HepG2 (cell line): ENCODE results near the gene CTIF. TPM values are rescaled to one million over a fixed set of nuclear protein-coding genes. Genes with fewer than 3 reads are reported as not detected.

Source experiments
- ATAC-seq: fragments of 200-7000 bp; cut with Tn5 transposase; 3 replicates; pipeline ENCODE4 v1.9.1; 2020; ENCODE audit warnings: mild to moderate bottlenecking, moderate library complexity
- BruUV-seq: library from RNA; stranded (reverse); fragments of 400-500 nt; replicated peaks from 2 replicates; lab custom pipeline; 2021; lab: Mats Ljungman, UMichigan
- CTCF ChIA-PET: fragments of 300-600 bp; formaldehyde crosslinking; extraction: SDS; loops from one replicate; lab custom pipeline; 2021; ENCODE audit warnings: low total read pairs, inconsistent platforms, low intra/inter-chr PET ratio; lab: Yijun Ruan, JAX
- POLR2A ChIA-PET: fragments of 350-600 bp; sonication (Branson Sonifier 250); formaldehyde crosslinking; loops from one replicate; lab custom pipeline; 2020; ENCODE audit warnings: antibody characterized with exemption, inconsistent platforms; lab: Yijun Ruan, JAX
- DNase-seq: peaks from one replicate; pipeline ENCODE4 v3.0.0-alpha.2; 2015; ENCODE audit warnings: low spot score
- FAIRE-seq: peaks from 3 replicates; lab custom pipeline; 2011; peaks lifted over from hg19 to GRCh38; lab: Jason Lieb, UNC
- H2AFZ ChIP-seq: one replicate; pipeline ENCODE4 v1.6.1; 2011; ENCODE audit warnings: low read length, inconsistent platforms
- H3K27ac ChIP-seq: fragments of 300-600 bp; 3 replicates; pipeline ENCODE4 v1.8.0; 2011; ENCODE audit warnings: mixed run types, mild to moderate bottlenecking, mixed read lengths, low read length, inconsistent platforms; ENCODE audit not compliant: insufficient read depth; ENCODE audit errors: extremely low read length
- H3K27me3 ChIP-seq, 2 experiments: fragments of 200-600 bp in 1 of 2; 2 replicates in 1 of 2; 3 replicates in 1 of 2; pipeline versions ENCODE4 v1.6.0 to v1.8.0; 2011; ENCODE audit warnings: low read length in 2 of 2, mild to moderate bottlenecking in 2 of 2, moderate library complexity in 2 of 2, inconsistent platforms in 1 of 2; ENCODE audit not compliant: insufficient read depth in 2 of 2, control insufficient read depth in 1 of 2
- H3K36me3 ChIP-seq, 2 experiments: fragments of 200-600 bp in 1 of 2; replicated peaks in 1 of 2; 2 replicates in 1 of 2; 3 replicates in 1 of 2; pipeline versions ENCODE4 v1.5.1 to v1.8.0; 2011; ENCODE audit warnings: low read length in 2 of 2, inconsistent platforms in 1 of 2; ENCODE audit not compliant: insufficient read depth in 2 of 2, control insufficient read depth in 1 of 2
- H3K4me1 ChIP-seq: 2 replicates; pipeline ENCODE4 v1.5.1; 2012; ENCODE audit warnings: low read length, inconsistent platforms; ENCODE audit not compliant: insufficient read depth
- H3K4me2 ChIP-seq: 2 replicates; pipeline ENCODE4 v1.6.0; 2011; ENCODE audit warnings: low read depth, low read length, inconsistent platforms
- H3K4me3 ChIP-seq, 3 experiments: fragments of 200-600 bp in 1 of 3; sonication (generic), shearing (Covaris generic) in 1 of 3; replicated peaks in 1 of 3; 2 replicates each; pipeline ENCODE4 v1.5.1; 2011 to 2016; ENCODE audit warnings: low read length in 3 of 3, inconsistent platforms in 2 of 3, low read depth in 2 of 3, mild to moderate bottlenecking in 2 of 3, control low read depth in 1 of 3, mixed read lengths in 1 of 3; ENCODE audit not compliant: insufficient read depth in 1 of 3
- H3K79me2 ChIP-seq: one replicate; pipeline ENCODE4 v1.6.1; 2011; ENCODE audit warnings: low read length, inconsistent platforms; ENCODE audit not compliant: insufficient read depth
- H3K9ac ChIP-seq: 2 replicates; pipeline ENCODE4 v1.6.0; 2011; ENCODE audit warnings: mild to moderate bottlenecking, low read depth, low read length, inconsistent platforms; ENCODE audit not compliant: insufficient read depth
- H3K9me3 ChIP-seq: 2 replicates; pipeline ENCODE4 v1.5.1; 2012; ENCODE audit warnings: mild to moderate bottlenecking, low read length
- H4K20me1 ChIP-seq: 2 replicates; pipeline ENCODE4 v1.6.0; 2011; ENCODE audit warnings: inconsistent platforms, mild to moderate bottlenecking, low read length, moderate library complexity; ENCODE audit not compliant: insufficient read depth
- PITX1 ChIP-seq: sonication (generic); formaldehyde crosslinking; IDR thresholded peaks from 2 replicates; pipeline ENCODE4 v1.5.1; 2020; ENCODE audit warnings: mild to moderate bottlenecking, missing genetic modification reagents
- RAD21 ChIP-seq: fragments of 450-650 bp; formaldehyde crosslinking; IDR thresholded peaks from 2 replicates; pipeline ENCODE4 v1.5.0; 2020; ENCODE audit warnings: mild to moderate bottlenecking
- RFX1 ChIP-seq: fragments of 450-650 bp; IDR thresholded peaks from 2 replicates; pipeline ENCODE4 v1.6.1; 2017
- SMC3 ChIP-seq: IDR thresholded peaks from 2 replicates; pipeline ENCODE4 v1.6.1; 2011; ENCODE audit warnings: low read length, improper control_type of control experiment
- STAG1 ChIP-seq: sonication (generic); formaldehyde crosslinking; IDR thresholded peaks from 2 replicates; pipeline ENCODE4 v1.4.0; 2020; ENCODE audit warnings: missing genetic modification reagents
- ZSCAN29 ChIP-seq: sonication (generic); formaldehyde crosslinking; conservative IDR thresholded peaks from 2 replicates; pipeline ENCODE4 v1.4.0; 2020; ENCODE audit warnings: mild to moderate bottlenecking, missing genetic modification reagents
- WGBS: methylation state at CpG from one replicate; pipeline ENCODE4 v1.1.6; 2017; ENCODE audit warnings: low lambda C conversion rate; 5-methylcytosine and 5-hydroxymethylcytosine counted together
- in situ Hi-C: cut with HindIII; loops from 2 replicates; pipeline ENCODE4 v1.10.0; 2017; ENCODE audit warnings: low pct_unique_long_range_greater_than_20kb; ENCODE audit not compliant: extremely low pct_ligation_motif_present
- intact Hi-C: fragments of 100-400 bp; cut with micrococcal nuclease; formaldehyde crosslinking; loops from one replicate; pipeline ENCODE4 v1.10.0; 2022; ENCODE audit not compliant: unreplicated experiment
- polyA plus RNA-seq, 8 experiments: library from polyadenylated mRNA; depleted of rRNA in 3 of 8; stranded (reverse) in 7 of 8; unstranded in 1 of 8; fragments of >200 nt; fragmentation: Illumina TruSeq in 4 of 8; extraction: Trizol in 4 of 8; gene quantifications; 2 replicates each; pipeline versions ENCODE4 v1.2.1 to v1.2.3, GENCODE V29; 2011 to 2016; ENCODE audit warnings: low read depth in 4 of 8, missing spikeins in 1 of 8, mixed read lengths in 1 of 8; ENCODE audit not compliant: insufficient read depth in 1 of 8
- total RNA-seq, 5 experiments: library from RNA; depleted of rRNA; stranded (reverse); fragments of >200 nt; fragmentation: Illumina TruSeq; extraction: Trizol; gene quantifications; 2 replicates each; pipeline ENCODE4 v1.2.3, GENCODE V29; 2016; ENCODE audit warnings: low read depth in 1 of 5
- TF ChIP-seq, protein P1 (sequence below): sonication (generic); formaldehyde crosslinking; IDR thresholded peaks from 2 replicates; pipeline ENCODE4 v1.5.0; 2020; ENCODE audit warnings: mild to moderate bottlenecking, missing genetic modification reagents, moderate library complexity

The CTIF gene
- total and polyA plus RNA-seq, 2 of the 13 experiments (the other 11 are each of a cell fraction or from before 2014, with no cell fraction given), result 18.2 to 28.0 TPM

DNA sequence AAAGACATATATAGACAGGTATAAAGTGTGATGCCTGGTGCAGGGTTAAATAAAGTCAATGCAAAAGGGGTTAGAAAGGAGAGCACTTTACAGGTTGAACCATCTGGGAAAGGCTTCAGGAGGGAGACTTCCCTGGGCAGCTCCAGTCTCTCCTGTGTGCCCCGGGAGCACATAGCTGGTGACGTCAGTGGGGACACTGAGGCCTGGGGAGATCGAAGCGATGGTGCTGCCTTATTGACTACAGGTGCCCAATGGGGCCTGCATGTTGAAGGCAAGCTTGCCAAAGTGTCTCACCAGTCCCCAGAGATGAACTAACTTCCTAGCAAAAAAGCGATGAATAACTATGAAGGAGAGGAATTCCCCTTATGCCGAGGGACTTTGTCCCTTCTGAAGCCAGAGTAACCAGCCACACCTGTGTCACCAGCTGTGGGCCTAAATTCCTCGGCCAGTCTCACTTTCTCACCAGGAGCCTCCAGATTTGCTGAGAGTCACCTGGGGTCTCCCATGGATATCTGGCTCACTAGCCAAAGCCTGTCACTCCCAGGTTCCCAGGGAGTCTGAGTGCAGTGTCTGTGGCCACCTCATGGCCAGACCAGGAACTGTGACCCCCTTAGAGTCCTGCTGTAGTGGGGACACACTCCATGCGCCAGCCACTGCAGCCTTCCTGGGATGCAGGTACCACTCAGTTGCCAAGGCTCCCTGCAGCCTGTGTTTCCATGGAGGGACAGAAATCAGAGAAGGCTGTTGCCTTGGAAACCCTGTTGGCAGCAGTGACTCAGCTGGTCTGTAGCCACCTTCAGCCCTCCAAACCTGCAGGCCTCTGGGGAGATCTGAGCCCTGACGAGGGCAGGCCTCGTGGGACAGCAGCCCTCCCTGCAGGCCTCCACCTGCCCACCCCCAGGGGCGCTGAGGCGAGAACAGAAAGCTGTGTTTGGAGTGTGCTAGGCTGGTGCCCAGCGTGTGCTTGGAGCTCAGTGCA lies 128.7 kb downstream of the CTIF start:
- WGBS, result 94% methylated on average over 12 of the region's 13 CpGs

More for the DNA sequence above, 128.7 kb downstream of the CTIF start:
- H2AFZ ChIP-seq, result no peak overlapping the region
- ATAC-seq, result peak; percentile 83
- in situ Hi-C loops, result no loop called here
- peak; percentile 32; the same call in 1 of the 2 replicates for TF ChIP-seq SMC3
- TF ChIP-seq RFX1, result 0 out of 2 replicates have a peak, but pooled peaks have one; percentile 16
- no peak for TF ChIP-seq ZSCAN29 (CRISPR knock-in tag)
- TF ChIP-seq, protein P1, sequence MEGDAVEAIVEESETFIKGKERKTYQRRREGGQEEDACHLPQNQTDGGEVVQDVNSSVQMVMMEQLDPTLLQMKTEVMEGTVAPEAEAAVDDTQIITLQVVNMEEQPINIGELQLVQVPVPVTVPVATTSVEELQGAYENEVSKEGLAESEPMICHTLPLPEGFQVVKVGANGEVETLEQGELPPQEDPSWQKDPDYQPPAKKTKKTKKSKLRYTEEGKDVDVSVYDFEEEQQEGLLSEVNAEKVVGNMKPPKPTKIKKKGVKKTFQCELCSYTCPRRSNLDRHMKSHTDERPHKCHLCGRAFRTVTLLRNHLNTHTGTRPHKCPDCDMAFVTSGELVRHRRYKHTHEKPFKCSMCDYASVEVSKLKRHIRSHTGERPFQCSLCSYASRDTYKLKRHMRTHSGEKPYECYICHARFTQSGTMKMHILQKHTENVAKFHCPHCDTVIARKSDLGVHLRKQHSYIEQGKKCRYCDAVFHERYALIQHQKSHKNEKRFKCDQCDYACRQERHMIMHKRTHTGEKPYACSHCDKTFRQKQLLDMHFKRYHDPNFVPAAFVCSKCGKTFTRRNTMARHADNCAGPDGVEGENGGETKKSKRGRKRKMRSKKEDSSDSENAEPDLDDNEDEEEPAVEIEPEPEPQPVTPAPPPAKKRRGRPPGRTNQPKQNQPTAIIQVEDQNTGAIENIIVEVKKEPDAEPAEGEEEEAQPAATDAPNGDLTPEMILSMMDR (CRISPR knock-in tag), result peak; percentile 56
- TF ChIP-seq RAD21 (CRISPR knock-in tag), result peak; percentile 54; the same call in 1 of the 2 replicates
- no peak for TF ChIP-seq PITX1 (CRISPR knock-in tag)
- peak; percentile 69 for TF ChIP-seq STAG1 (CRISPR knock-in tag)
- H3K4me3 ChIP-seq, result no peak overlapping the region
- H3K27ac ChIP-seq, result no peak overlapping the region
- 0 out of 2 replicates have a peak, but pooled peaks cover 1% of the 10 kb centered on the region for H4K20me1 ChIP-seq
- peaks cover 24 to 53% of the 10 kb centered on the region in 2 experiments for H3K36me3 ChIP-seq
- H3K4me1 ChIP-seq, result peaks cover 11% of the 10 kb centered on the region
- BruUV-seq, result no TSS peak
- intact Hi-C loops, result no loop called here
- DNase-seq, result peak; percentile 23
- no peak overlapping the region for H3K9ac ChIP-seq
- no peaks in the 10 kb centered on the region for H3K79me2 ChIP-seq
- ChIA-PET POLR2A (no interaction called here), CTCF (interaction anchor here (1.5 kb wide), 1 partner anchor 192 kb away, joined by 9 read pairs; no protein-coding TSS in a partner anchor)
- no peaks in the 10 kb centered on the region for H3K27me3 ChIP-seq
- no peak for FAIRE-seq
- peaks cover 4% of the 10 kb centered on the region; the same call in 1 of the 2 replicates for H3K9me3 ChIP-seq
- H3K4me2 ChIP-seq, result no peak overlapping the region
